ENCODE data around the gene CPNE5.

Gene CPNE5

DNA sequence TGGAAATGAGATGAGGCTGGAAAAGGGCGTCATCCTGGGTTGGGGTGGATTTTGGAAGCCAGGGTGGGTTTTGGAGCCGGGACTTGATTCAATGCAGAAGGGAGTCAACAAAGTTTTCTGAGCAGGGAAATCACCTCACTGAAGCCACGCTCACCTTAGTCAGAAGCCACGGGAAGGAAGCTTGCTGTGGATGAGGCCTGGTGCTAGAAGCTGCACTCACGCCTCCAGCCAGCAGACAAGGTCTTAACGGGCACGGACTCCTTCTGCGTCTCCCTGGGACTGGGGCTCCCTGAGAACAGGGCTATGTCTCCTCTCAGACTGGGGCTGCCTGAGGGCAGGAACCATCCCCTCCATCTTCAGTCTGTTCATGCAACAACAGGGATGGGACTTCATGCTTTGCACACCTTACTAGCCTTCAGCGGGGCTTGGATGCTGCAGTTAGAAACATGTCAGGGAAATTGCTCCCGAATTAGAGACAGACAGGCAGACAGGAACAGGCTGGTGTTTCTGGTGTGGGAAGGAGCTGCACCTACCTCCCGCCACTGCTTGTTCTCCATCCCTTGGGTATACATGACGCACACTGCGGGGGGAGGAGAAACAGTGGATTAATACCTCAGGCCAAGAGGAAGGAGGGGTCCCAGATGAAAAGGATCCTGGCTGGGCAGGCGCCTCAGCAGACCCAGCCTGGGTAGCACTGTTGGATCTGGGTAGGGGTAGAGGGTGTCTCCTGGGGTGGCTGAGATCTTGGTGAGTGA is 17.5 kb downstream of the CPNE5 start:
- Histone ChIP-seq H3K4me1 (ENCODE audit: low read length) (peaks cover 3% of the 10 kb centered on the region; the same call in 1 of the 2 replicates), H3K27me3 (ENCODE audit: low read depth, low read length) (no peaks in the 10 kb centered on the region), H3K4me3 (ENCODE audit: low read length) (no peak overlapping the region), H2AFZ (ENCODE audit: low read depth, low read length) (no peak overlapping the region), H3K4me2 (ENCODE audit: low read length) (no peak overlapping the region), H3K79me2 (ENCODE audit: low read length) (no peaks in the 10 kb centered on the region), H3K27ac (ENCODE audit: low read length) (no peak overlapping the region), H3K36me3 (replicated peaks; ENCODE audit: low read depth, low read length) (no peaks in the 10 kb centered on the region), H3K9me3 (ENCODE audit: insufficient read depth, low read length) (no peaks in the 10 kb centered on the region), H3K9ac (ENCODE audit: low read length) (no peak overlapping the region), H4K20me1 (ENCODE audit: insufficient read depth, low read length) (no peaks in the 10 kb centered on the region)
- TF ChIP-seq, protein P1, sequence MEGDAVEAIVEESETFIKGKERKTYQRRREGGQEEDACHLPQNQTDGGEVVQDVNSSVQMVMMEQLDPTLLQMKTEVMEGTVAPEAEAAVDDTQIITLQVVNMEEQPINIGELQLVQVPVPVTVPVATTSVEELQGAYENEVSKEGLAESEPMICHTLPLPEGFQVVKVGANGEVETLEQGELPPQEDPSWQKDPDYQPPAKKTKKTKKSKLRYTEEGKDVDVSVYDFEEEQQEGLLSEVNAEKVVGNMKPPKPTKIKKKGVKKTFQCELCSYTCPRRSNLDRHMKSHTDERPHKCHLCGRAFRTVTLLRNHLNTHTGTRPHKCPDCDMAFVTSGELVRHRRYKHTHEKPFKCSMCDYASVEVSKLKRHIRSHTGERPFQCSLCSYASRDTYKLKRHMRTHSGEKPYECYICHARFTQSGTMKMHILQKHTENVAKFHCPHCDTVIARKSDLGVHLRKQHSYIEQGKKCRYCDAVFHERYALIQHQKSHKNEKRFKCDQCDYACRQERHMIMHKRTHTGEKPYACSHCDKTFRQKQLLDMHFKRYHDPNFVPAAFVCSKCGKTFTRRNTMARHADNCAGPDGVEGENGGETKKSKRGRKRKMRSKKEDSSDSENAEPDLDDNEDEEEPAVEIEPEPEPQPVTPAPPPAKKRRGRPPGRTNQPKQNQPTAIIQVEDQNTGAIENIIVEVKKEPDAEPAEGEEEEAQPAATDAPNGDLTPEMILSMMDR (IDR thresholded peaks at IDR 0.05; ENCODE audit: low read depth, low read length) = no peak
- TF ChIP-seq EZH2phosphoT487 (IDR thresholded peaks at IDR 0.05; ENCODE audit: low read depth) = no peak

GRCh38 chr6:36820700-36821580 is 18.3 kb downstream of the CPNE5 start:
- no peaks in the 10 kb centered on the region for H3K9me3 ChIP-seq (ENCODE audit: insufficient read depth, low read length)
- no peaks in the 10 kb centered on the region for H3K27me3 ChIP-seq (ENCODE audit: low read depth, low read length)
- no peak overlapping the region for H2AFZ ChIP-seq (ENCODE audit: low read depth, low read length)
- H3K4me2 ChIP-seq (ENCODE audit: low read length) = no peak overlapping the region
- H3K27ac ChIP-seq (ENCODE audit: low read length) = no peak overlapping the region
- H4K20me1 ChIP-seq (ENCODE audit: insufficient read depth, low read length) = no peaks in the 10 kb centered on the region
- H3K36me3 ChIP-seq (replicated peaks; ENCODE audit: low read depth, low read length) = no peaks in the 10 kb centered on the region
- no peak overlapping the region for H3K4me3 ChIP-seq (ENCODE audit: low read length)
- H3K4me1 ChIP-seq (ENCODE audit: low read length) = no peaks in the 10 kb centered on the region
- TF ChIP-seq, protein P1 (IDR thresholded peaks at IDR 0.05; ENCODE audit: low read depth, low read length) = no peak
- no peak for TF ChIP-seq EZH2phosphoT487 (IDR thresholded peaks at IDR 0.05; ENCODE audit: low read depth)
- H3K9ac ChIP-seq (ENCODE audit: low read length) = no peak overlapping the region
- no peaks in the 10 kb centered on the region for H3K79me2 ChIP-seq (ENCODE audit: low read length)

DNA sequence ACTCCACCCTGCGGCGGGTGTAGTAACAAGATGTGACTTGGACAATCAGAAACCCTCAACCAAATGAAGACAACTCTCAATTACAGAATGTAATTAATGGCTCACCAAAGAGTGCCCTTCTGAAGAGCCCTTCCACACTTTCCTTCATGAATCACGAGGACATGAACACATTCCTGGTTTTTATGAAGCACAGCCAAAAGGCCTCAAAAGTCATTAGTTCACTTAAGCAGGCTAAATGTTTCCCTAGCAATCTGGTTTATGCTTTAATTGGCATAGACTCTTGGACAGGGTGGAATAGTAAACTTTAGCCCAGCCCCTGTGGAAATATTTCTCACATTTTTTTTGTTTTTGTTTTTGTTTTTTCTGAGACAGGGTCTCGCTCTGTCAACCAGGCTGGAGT is 20.5 kb downstream of the CPNE5 start:
- no peaks in the 10 kb centered on the region for H3K4me1 ChIP-seq (ENCODE audit: low read length)
- H3K27ac ChIP-seq (ENCODE audit: low read length) = no peak overlapping the region

More for the DNA sequence above, 20.5 kb downstream of the CPNE5 start:
- Histone ChIP-seq H2AFZ (ENCODE audit: low read depth, low read length) (no peak overlapping the region), H3K36me3 (replicated peaks; ENCODE audit: low read depth, low read length) (no peaks in the 10 kb centered on the region), H4K20me1 (ENCODE audit: insufficient read depth, low read length) (no peaks in the 10 kb centered on the region), H3K79me2 (ENCODE audit: low read length) (no peaks in the 10 kb centered on the region), H3K9ac (ENCODE audit: low read length) (no peak overlapping the region), H3K27me3 (ENCODE audit: low read depth, low read length) (no peaks in the 10 kb centered on the region), H3K4me3 (ENCODE audit: low read length) (no peak overlapping the region), H3K4me2 (ENCODE audit: low read length) (no peak overlapping the region), H3K9me3 (ENCODE audit: insufficient read depth, low read length) (no peaks in the 10 kb centered on the region)
- TF ChIP-seq, protein P1 (IDR thresholded peaks at IDR 0.05; ENCODE audit: low read depth, low read length) = no peak
- TF ChIP-seq EZH2phosphoT487 (IDR thresholded peaks at IDR 0.05; ENCODE audit: low read depth) = no peak

Data from OCI-LY3 (cell line).